Measurements from ENCODE around the gene DPYSL3.

DPYSL3 gene

GRCh38 chr5:147455822-147456450 lies 53.9 kb downstream of the DPYSL3 start:
- Mint-ChIP-seq H3K36me3 (ENCODE audit: low read depth) (no peaks in the 10 kb centered on the region), H3K4me3 (peak overlapping the region; percentile 39 to 93 (median 53)), H3K27me3 (ENCODE audit: low read depth) (peaks cover 32% of the 10 kb centered on the region), H3K4me1 (peaks cover 36% of the 10 kb centered on the region), H3K9me3 (peaks cover 6% of the 10 kb centered on the region), H3K27ac (peak overlapping the region in 2 of 3 experiments; percentile 89 to 96)
- no peak for TF ChIP-seq CTCF (IDR thresholded peaks at IDR 0.05; ENCODE audit: unreplicated experiment in 3 of 3)

GRCh38 chr5:147454996-147455677 lies 54.7 kb downstream of the DPYSL3 start:
- Mint-ChIP-seq H3K9me3 (no peaks in the 10 kb centered on the region), H3K27me3 (ENCODE audit: low read depth) (peaks cover 32% of the 10 kb centered on the region), H3K4me1 (peaks cover 36% of the 10 kb centered on the region), H3K36me3 (ENCODE audit: low read depth) (no peaks in the 10 kb centered on the region), H3K27ac (peak overlapping the region; percentile 75 to 96 (median 89)), H3K4me3 (peak overlapping the region; percentile 93)
- TF ChIP-seq CTCF (IDR thresholded peaks at IDR 0.05; ENCODE audit: unreplicated experiment in 3 of 3) = no peak

- H3K36me3 Mint-ChIP-seq (ENCODE audit: low read depth) = no peaks in the 10 kb centered on the region
- H3K9me3 Mint-ChIP-seq = no peaks in the 10 kb centered on the region
- TF ChIP-seq CTCF (IDR thresholded peaks at IDR 0.05; ENCODE audit: unreplicated experiment in 3 of 3) = peak; percentile 91 to 96 (median 95)
- peaks cover 38% of the 10 kb centered on the region for H3K27me3 Mint-ChIP-seq (ENCODE audit: low read depth)
- H3K4me3 Mint-ChIP-seq = peak overlapping the region; percentile 93
- H3K4me1 Mint-ChIP-seq = peaks cover 38% of the 10 kb centered on the region
- H3K27ac Mint-ChIP-seq = peak overlapping the region; percentile 75 to 96 (median 89)
Observed at GRCh38 chr5:147453875-147454814, 55.7 kb downstream of the DPYSL3 start.

- Mint-ChIP-seq H3K36me3 (ENCODE audit: low read depth) (no peaks in the 10 kb centered on the region), H3K27me3 (ENCODE audit: low read depth) (peaks cover 43% of the 10 kb centered on the region), H3K9me3 (no peaks in the 10 kb centered on the region), H3K4me1 (peaks cover 44% of the 10 kb centered on the region), H3K4me3 (peak overlapping the region; percentile 93), H3K27ac (peak overlapping the region in 2 of 3 experiments; percentile 15 to 33)
- no peak for TF ChIP-seq CTCF (IDR thresholded peaks at IDR 0.05; ENCODE audit: unreplicated experiment in 3 of 3)
Observed at GRCh38 chr5:147452165-147452811, 57.6 kb downstream of the DPYSL3 start.

- H3K27me3 Mint-ChIP-seq (ENCODE audit: low read depth) = peaks cover 48% of the 10 kb centered on the region
- H3K9me3 Mint-ChIP-seq = no peaks in the 10 kb centered on the region
- H3K4me1 Mint-ChIP-seq = peaks cover 54% of the 10 kb centered on the region
- no peak for TF ChIP-seq CTCF (IDR thresholded peaks at IDR 0.05; ENCODE audit: unreplicated experiment in 3 of 3)
- peak overlapping the region; percentile 93 for H3K4me3 Mint-ChIP-seq
- no peaks in the 10 kb centered on the region for H3K36me3 Mint-ChIP-seq (ENCODE audit: low read depth)
- peak overlapping the region in 1 of 3 experiments; percentile 1 for H3K27ac Mint-ChIP-seq
Observed at GRCh38 chr5:147451193-147451592, 58.7 kb downstream of the DPYSL3 start.
